KMS-11 (cell line): ENCODE results near the gene TMEFF2.

Experiments
- H2AFZ ChIP-seq: fragments of 200-600 bp; sonication (generic); 2 replicates; pipeline ENCODE4 v1.6.1; 2016; ENCODE audit warnings: antibody characterized with exemption, mixed run types, low read depth
- H3K27ac ChIP-seq: fragments of 200-600 bp; sonication (generic); 2 replicates; pipeline ENCODE4 v1.6.1; 2016; ENCODE audit warnings: mild to moderate bottlenecking, mixed run types
- H3K27me3 ChIP-seq: fragments of 200-600 bp; sonication (generic); 2 replicates; pipeline ENCODE4 v1.6.1; 2017; ENCODE audit warnings: mild to moderate bottlenecking, low read depth, mixed run types, moderate library complexity; ENCODE audit not compliant: insufficient read depth
- H3K36me3 ChIP-seq: fragments of 200-600 bp; sonication (generic); 2 replicates; pipeline ENCODE4 v1.6.1; 2017; ENCODE audit warnings: mild to moderate bottlenecking, mixed run types; ENCODE audit not compliant: insufficient read depth
- H3K4me1 ChIP-seq: fragments of 200-600 bp; sonication (generic); 2 replicates; pipeline ENCODE4 v1.6.1; 2016; ENCODE audit warnings: mild to moderate bottlenecking, low read depth, mixed run types; ENCODE audit not compliant: poor library complexity, severe bottlenecking
- H3K4me2 ChIP-seq: fragments of 200-600 bp; sonication (generic); 2 replicates; pipeline ENCODE4 v1.7.0; 2016; ENCODE audit warnings: mild to moderate bottlenecking, mixed run types
- H3K4me3 ChIP-seq: fragments of 200-600 bp; sonication (generic); IDR thresholded peaks from 2 replicates; pipeline ENCODE4 v1.6.1; 2017; ENCODE audit warnings: low read depth, low read length, mixed read lengths; ENCODE audit not compliant: insufficient read depth
- H3K79me2 ChIP-seq: fragments of 200-600 bp; sonication (generic); 2 replicates; pipeline ENCODE4 v1.6.1; 2016; ENCODE audit warnings: low read depth, mixed run types; ENCODE audit not compliant: insufficient read depth
- H3K9ac ChIP-seq: fragments of 200-600 bp; sonication (generic); 2 replicates; pipeline ENCODE4 v1.6.1; 2016; ENCODE audit warnings: mild to moderate bottlenecking, mixed run types
- H4K20me1 ChIP-seq: fragments of 200-600 bp; sonication (generic); 2 replicates; pipeline ENCODE4 v1.6.1; 2016; ENCODE audit warnings: mild to moderate bottlenecking, mixed run types; ENCODE audit not compliant: insufficient read depth
- CTCF ChIP-seq: fragments of 200-600 bp; sonication (generic); conservative IDR thresholded peaks from 2 replicates; pipeline ENCODE4 v1.6.1; 2017; ENCODE audit warnings: low read depth, mild to moderate bottlenecking, antibody characterized with exemption, low read length, moderate library complexity, mixed read lengths

TMEFF2 gene

DNA sequence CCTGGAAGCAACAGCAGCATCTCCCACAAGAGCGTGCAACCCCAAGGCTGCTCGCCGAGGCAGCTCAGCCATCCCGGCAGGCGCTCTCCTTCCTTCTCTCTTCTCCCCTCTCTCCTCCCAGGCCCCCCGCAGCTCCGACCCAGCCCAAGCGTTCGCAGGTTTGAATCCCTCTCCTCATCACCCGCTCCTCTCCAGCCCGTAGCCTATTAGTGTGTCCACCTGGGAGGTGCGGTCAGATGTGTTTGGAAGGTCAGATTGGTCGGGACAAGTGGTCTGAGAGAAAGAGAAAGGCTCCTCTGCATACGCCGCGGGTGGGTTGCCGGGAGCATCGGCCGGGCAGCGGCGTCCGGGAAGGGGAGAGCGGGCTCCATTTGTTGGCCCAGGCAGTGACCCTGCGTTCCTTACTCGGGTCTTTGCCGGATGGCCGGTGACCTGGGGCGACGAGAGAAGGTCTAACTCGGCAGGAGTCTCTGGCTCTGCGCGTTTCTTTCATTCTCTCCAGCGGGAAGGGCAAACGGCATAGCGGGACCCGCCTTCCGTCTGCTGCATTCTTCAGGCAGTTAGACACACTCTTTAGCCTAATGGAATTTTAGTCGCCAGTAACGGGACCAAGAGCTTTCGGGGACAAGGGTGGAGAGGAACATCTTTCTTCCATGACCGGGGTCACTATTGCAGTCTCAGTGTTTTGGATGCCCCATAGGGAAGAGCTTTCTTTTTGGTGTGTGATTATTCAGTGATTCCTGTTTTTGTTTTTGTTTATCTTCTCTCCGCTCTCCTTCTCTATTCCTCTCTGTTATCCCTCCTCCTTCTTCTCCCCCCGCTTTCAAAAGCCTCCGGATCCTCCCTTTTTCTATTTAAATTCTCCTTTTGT, 1.1 kb upstream of the TMEFF2 start:
- peak overlapping the region; percentile 98 for H2AFZ ChIP-seq
- peak overlapping the region; percentile 99 for H3K4me2 ChIP-seq
- no peak overlapping the region for H3K27ac ChIP-seq
- H4K20me1 ChIP-seq = no peaks in the 10 kb centered on the region
- H3K4me1 ChIP-seq = no peaks in the 10 kb centered on the region
- H3K36me3 ChIP-seq = no peaks in the 10 kb centered on the region
- TF ChIP-seq CTCF = no peak
- no peaks in the 10 kb centered on the region; the same call in 1 of the 2 replicates for H3K27me3 ChIP-seq
- H3K79me2 ChIP-seq = no peaks in the 10 kb centered on the region
- no peak overlapping the region for H3K9ac ChIP-seq
- H3K4me3 ChIP-seq = peak overlapping the region; percentile 86

DNA sequence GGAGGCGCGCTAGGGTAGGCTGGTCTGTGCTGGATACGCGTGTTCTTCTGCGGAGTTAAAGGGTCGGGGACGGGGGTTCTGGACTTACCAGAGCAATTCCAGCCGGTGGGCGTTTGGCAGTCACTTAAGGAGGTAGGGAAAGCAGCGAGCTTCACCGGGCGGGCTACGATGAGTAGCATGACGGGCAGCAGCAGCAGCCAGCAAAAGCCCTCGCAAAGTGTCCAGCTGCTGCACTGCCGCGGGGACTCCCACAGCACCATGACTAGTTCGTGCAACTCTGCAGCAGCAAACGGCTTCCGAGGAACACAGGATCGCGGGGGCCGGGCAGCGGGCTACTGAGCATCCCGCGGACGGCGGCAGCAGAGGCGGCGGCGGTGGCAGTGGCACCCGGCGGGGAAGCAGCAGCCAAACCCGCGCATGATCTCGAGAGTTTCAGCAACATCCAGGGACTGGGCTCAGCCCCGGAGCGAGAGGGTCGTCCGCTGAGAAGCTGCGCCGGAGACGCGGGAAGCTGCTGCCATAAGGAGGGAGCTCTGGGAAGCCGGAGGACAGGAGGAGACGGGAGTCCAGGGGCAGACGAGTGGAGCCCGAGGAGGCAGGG, 368 bp downstream of the TMEFF2 start:
- no peaks in the 10 kb centered on the region for H3K4me1 ChIP-seq
- H3K4me2 ChIP-seq = peak overlapping the region; percentile 99
- H3K79me2 ChIP-seq = no peaks in the 10 kb centered on the region
- no peak for TF ChIP-seq CTCF
- no peak overlapping the region for H3K4me3 ChIP-seq
- H3K36me3 ChIP-seq = no peaks in the 10 kb centered on the region
- no peaks in the 10 kb centered on the region for H4K20me1 ChIP-seq
- no peak overlapping the region for H3K9ac ChIP-seq
- H3K27ac ChIP-seq = no peak overlapping the region
- H3K27me3 ChIP-seq = no peaks in the 10 kb centered on the region; the same call in 1 of the 2 replicates
- peak overlapping the region; percentile 98 for H2AFZ ChIP-seq

- TF ChIP-seq CTCF = peak; percentile 55; the same call in 1 of the 2 replicates
- H3K79me2 ChIP-seq = no peaks in the 10 kb centered on the region
- no peak overlapping the region for H3K4me3 ChIP-seq
- no peak overlapping the region for H3K9ac ChIP-seq
- H2AFZ ChIP-seq = no peak overlapping the region
- no peak overlapping the region for H3K27ac ChIP-seq
- H3K27me3 ChIP-seq = no peaks in the 10 kb centered on the region; the same call in 1 of the 2 replicates
- no peaks in the 10 kb centered on the region for H3K36me3 ChIP-seq
- no peak overlapping the region for H3K4me2 ChIP-seq
- no peaks in the 10 kb centered on the region for H3K4me1 ChIP-seq
- no peaks in the 10 kb centered on the region for H4K20me1 ChIP-seq
Observed at GRCh38 chr2:192190474-192190873, 4.3 kb downstream of the TMEFF2 start.

DNA sequence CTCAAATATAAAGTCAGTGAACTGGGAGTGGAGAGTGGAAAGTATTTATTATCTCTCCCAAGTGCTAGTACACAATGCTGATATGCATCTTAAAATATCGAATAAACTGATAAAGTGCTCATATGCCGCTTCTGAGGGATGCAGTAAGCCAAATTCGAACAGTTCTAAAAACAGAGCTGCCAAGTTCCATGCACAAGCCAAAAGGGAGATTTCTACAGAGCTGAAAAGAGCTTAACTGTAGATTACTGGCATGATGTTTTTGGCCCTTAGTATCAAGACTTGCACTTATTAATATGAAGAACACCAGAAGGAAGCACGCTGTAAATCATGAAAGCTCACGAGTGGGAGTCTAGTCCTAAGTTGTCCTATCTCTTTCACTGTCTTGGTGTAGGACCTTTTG, 7.9 kb downstream of the TMEFF2 start:
- no peak for TF ChIP-seq CTCF
- no peaks in the 10 kb centered on the region for H3K79me2 ChIP-seq
- no peak overlapping the region for H3K9ac ChIP-seq
- no peaks in the 10 kb centered on the region for H3K4me1 ChIP-seq
- no peak overlapping the region for H2AFZ ChIP-seq
- H3K36me3 ChIP-seq = no peaks in the 10 kb centered on the region
- no peaks in the 10 kb centered on the region for H4K20me1 ChIP-seq
- H3K4me3 ChIP-seq = no peak overlapping the region
- H3K27me3 ChIP-seq = no peaks in the 10 kb centered on the region
- H3K27ac ChIP-seq = no peak overlapping the region
- no peak overlapping the region for H3K4me2 ChIP-seq
